Endodermal cell (in vitro differentiated cells): ENCODE results near the gene HPD. TPM values are rescaled to one million over a fixed set of nuclear protein-coding genes. Genes with fewer than 3 reads are reported as not detected.

Experiments used
- DNase-seq: peaks from one replicate; pipeline ENCODE4 v3.0.0-alpha.2; 2017
- H3K27ac ChIP-seq: 2 replicates; pipeline ENCODE4 v1.5.1; 2013; ENCODE audit warnings: mild to moderate bottlenecking, low read depth, low read length, moderate library complexity
- H3K27me3 ChIP-seq: 2 replicates; pipeline ENCODE4 v1.6.1; 2013; ENCODE audit warnings: mild to moderate bottlenecking, low read length, moderate library complexity; ENCODE audit not compliant: insufficient read depth, control insufficient read depth, poor library complexity, severe bottlenecking
- H3K36me3 ChIP-seq: 2 replicates; pipeline ENCODE4 v1.7.0; 2013; ENCODE audit warnings: mild to moderate bottlenecking, low read length, moderate library complexity; ENCODE audit not compliant: control insufficient read depth, insufficient read depth
- H3K4me1 ChIP-seq: one replicate; pipeline ENCODE4 v1.7.0; 2013; ENCODE audit warnings: low read length; ENCODE audit not compliant: control insufficient read depth, insufficient read depth
- H3K4me3 ChIP-seq: 2 replicates; pipeline ENCODE4 v1.5.1; 2013; ENCODE audit warnings: mild to moderate bottlenecking, low read length, moderate library complexity
- H3K9ac ChIP-seq: 2 replicates; pipeline ENCODE4 v1.6.1; 2013; ENCODE audit warnings: mild to moderate bottlenecking, low read length, moderate library complexity; ENCODE audit not compliant: poor library complexity, severe bottlenecking; ENCODE audit errors: extremely low read depth
- H3K9me3 ChIP-seq: 2 replicates; pipeline ENCODE4 v1.6.1; 2013; ENCODE audit warnings: mild to moderate bottlenecking, low read length, moderate library complexity; ENCODE audit not compliant: control insufficient read depth
- H3K27ac Mint-ChIP-seq: 2 replicates; pipeline ENCODE4 v1.8.0; 2020; ENCODE audit warnings: mixed read lengths
- H3K27me3 Mint-ChIP-seq: 2 replicates; pipeline ENCODE4 v1.8.0; 2021; ENCODE audit warnings: mild to moderate bottlenecking, mixed read lengths; ENCODE audit not compliant: insufficient read depth
- H3K36me3 Mint-ChIP-seq: 2 replicates; pipeline ENCODE4 v1.8.0; 2020; ENCODE audit warnings: low read depth, mixed read lengths
- H3K4me1 Mint-ChIP-seq: 2 replicates; pipeline ENCODE4 v1.8.0; 2020; ENCODE audit warnings: mixed read lengths
- H3K4me3 Mint-ChIP-seq: 2 replicates; pipeline ENCODE4 v1.8.0; 2020; ENCODE audit warnings: mild to moderate bottlenecking, moderate library complexity, mixed read lengths
- H3K9me3 Mint-ChIP-seq: 2 replicates; pipeline ENCODE4 v1.8.0; 2020; ENCODE audit warnings: mild to moderate bottlenecking, mixed read lengths
- CTCF ChIP-seq: fragments of 200-600 bp; sonication (generic); conservative IDR thresholded peaks from 2 replicates; pipeline ENCODE4 v1.5.0; 2021; ENCODE audit warnings: antibody characterized with exemption, mild to moderate bottlenecking
- WGBS, 2 experiments: methylation state at CpG; one replicate each; pipeline versions ENCODE4 v1.1.5 to v1.1.7; 2013; ENCODE audit warnings: missing lambda C conversion rate in 2 of 2, mixed read lengths in 1 of 2; ENCODE audit not compliant: insufficient coverage in 1 of 2, insufficient read length in 1 of 2; 5-methylcytosine and 5-hydroxymethylcytosine counted together
- total RNA-seq, 2 donors: library from RNA; stranded (reverse); fragmentation: NEBNext Ultra II Directional in 1 of 2; extraction: Animal tissue kit (Norgen Biotek cat#: 25700) in 1 of 2; gene quantifications; 2 replicates in 1 of 2; 3 replicates in 1 of 2; pipeline ENCODE4 v1.2.1, GENCODE V29; 2021

Gene HPD
- total RNA-seq, 2 donors from 2014 or later, result 0.55 to 0.71 TPM

GRCh38 chr12:121826318-121827150 lies 32.1 kb downstream of the HPD start:
- no peaks in the 10 kb centered on the region for H3K4me1 ChIP-seq
- Mint-ChIP-seq H3K36me3 (peaks cover 72% of the 10 kb centered on the region), H3K27ac (no peak overlapping the region), H3K27me3 (peaks cover 1% of the 10 kb centered on the region), H3K4me1 (no peaks in the 10 kb centered on the region), H3K4me3 (no peak overlapping the region), H3K9me3 (no peaks in the 10 kb centered on the region)
- H3K4me3 ChIP-seq, result no peak overlapping the region
- H3K27ac ChIP-seq, result no peak overlapping the region
- 85 to 87% methylated on average over 14 to 18 of the region's 18 CpGs for WGBS, 2 experiments
- TF ChIP-seq CTCF, result no peak
- no peak overlapping the region for H3K9ac ChIP-seq
- no peak for DNase-seq
- H3K27me3 ChIP-seq, result no peaks in the 10 kb centered on the region
- H3K36me3 ChIP-seq, result peaks cover 82% of the 10 kb centered on the region
- H3K9me3 ChIP-seq, result no peaks in the 10 kb centered on the region

- TF ChIP-seq CTCF, result no peak
- no peaks in the 10 kb centered on the region for H3K27me3 ChIP-seq
- no peaks in the 10 kb centered on the region for H3K9me3 Mint-ChIP-seq
- H3K4me1 ChIP-seq, result no peaks in the 10 kb centered on the region
- H3K27ac Mint-ChIP-seq, result no peak overlapping the region
- no peak overlapping the region for H3K4me3 Mint-ChIP-seq
- no peaks in the 10 kb centered on the region for H3K9me3 ChIP-seq
- peaks cover 85% of the 10 kb centered on the region for H3K36me3 ChIP-seq
- H3K27me3 Mint-ChIP-seq, result peaks cover 1% of the 10 kb centered on the region
- peaks cover 71% of the 10 kb centered on the region for H3K36me3 Mint-ChIP-seq
- H3K4me1 Mint-ChIP-seq, result no peaks in the 10 kb centered on the region
- no peak overlapping the region for H3K9ac ChIP-seq
- no peak overlapping the region for H3K27ac ChIP-seq
- DNase-seq, result no peak
- H3K4me3 ChIP-seq, result no peak overlapping the region
- WGBS, 2 experiments, result 92 to 95% methylated on average over 7 to 17 of the region's 18 CpGs
Measured at GRCh38 chr12:121825041-121825523, 33.6 kb downstream of the HPD start.

GRCh38 chr12:121823727-121824115 lies 34.9 kb downstream of the HPD start:
- no peaks in the 10 kb centered on the region for H3K9me3 Mint-ChIP-seq
- no peak overlapping the region for H3K4me3 ChIP-seq
- H3K27ac ChIP-seq, result no peak overlapping the region
- H3K27me3 Mint-ChIP-seq, result peaks cover 1% of the 10 kb centered on the region
- H3K9ac ChIP-seq, result no peak overlapping the region
- H3K27me3 ChIP-seq, result no peaks in the 10 kb centered on the region
- no peaks in the 10 kb centered on the region for H3K4me1 Mint-ChIP-seq
- H3K4me1 ChIP-seq, result no peaks in the 10 kb centered on the region
- no peak overlapping the region for H3K27ac Mint-ChIP-seq
- H3K36me3 Mint-ChIP-seq, result peaks cover 71% of the 10 kb centered on the region
- no peak for TF ChIP-seq CTCF
- WGBS, 2 experiments, result 86 to 87% methylated on average over 7 to 12 of the region's 12 CpGs
- no peaks in the 10 kb centered on the region for H3K9me3 ChIP-seq
- peaks cover 85% of the 10 kb centered on the region for H3K36me3 ChIP-seq
- DNase-seq, result no peak
- H3K4me3 Mint-ChIP-seq, result no peak overlapping the region
